Stimulated activated CD4-positive, alpha-beta T cell treated with anti-CD3 and anti-CD28 coated beads, TNF-alpha, amount 100 ng/mL, for 4 hours (primary cell): ENCODE results near the gene CDC42BPB.
"Not testable (repeated sequence)": the region's sequence is repeated elsewhere in the genome, so short reads cannot be mapped to it uniquely, and the experiment has no call there.

Experiments
- DNase-seq, 3 experiments: peaks; one replicate each; pipeline ENCODE4 v3.0.0-alpha.2; 2020; ENCODE audit warnings: low read depth in 3 of 3

The CDC42BPB gene

GRCh38 chr14:102900631-102901571 lies 156.4 kb downstream of the CDC42BPB start:
- no peak for DNase-seq

- DNase-seq: no peak
These were observed 157.8 kb downstream of the CDC42BPB start for GRCh38 chr14:102899516-102899900.

- DNase-seq: no peak
These were observed 158.4 kb downstream of the CDC42BPB start for GRCh38 chr14:102898776-102899515.

GRCh38 chr14:102898298-102898697 lies 159.1 kb downstream of the CDC42BPB start:
- DNase-seq: no peak

- no peak for DNase-seq
These were observed 159.9 kb downstream of the CDC42BPB start for GRCh38 chr14:102897299-102898027.

GRCh38 chr14:102896735-102897134 lies 160.6 kb downstream of the CDC42BPB start:
- DNase-seq: not testable (repeated sequence)

GRCh38 chr14:102893452-102893851 lies 163.9 kb downstream of the CDC42BPB start:
- no peak for DNase-seq

GRCh38 chr14:102892651-102893050 lies 164.7 kb downstream of the CDC42BPB start:
- DNase-seq: no peak

GRCh38 chr14:102891556-102891955 lies 165.8 kb downstream of the CDC42BPB start:
- no peak for DNase-seq

GRCh38 chr14:102891111-102891510 lies 166.2 kb downstream of the CDC42BPB start:
- no peak for DNase-seq

GRCh38 chr14:102889615-102890014 lies 167.7 kb downstream of the CDC42BPB start:
- DNase-seq: no peak

GRCh38 chr14:102888748-102889147 lies 168.6 kb downstream of the CDC42BPB start:
- DNase-seq: no peak

GRCh38 chr14:102885737-102886447 lies 171.5 kb downstream of the CDC42BPB start:
- DNase-seq: no peak

- no peak for DNase-seq
These were observed 173.8 kb downstream of the CDC42BPB start for GRCh38 chr14:102883554-102883953.

- DNase-seq: no peak
These were observed 174.2 kb downstream of the CDC42BPB start for GRCh38 chr14:102883089-102883541.
